WTC11 (cell line): ENCODE data around the gene SHISA9. TPM values are rescaled to one million over a fixed set of nuclear protein-coding genes. Genes with fewer than 3 reads are reported as not detected.

Source experiments
- ATAC-seq: fragments of 200-7000 bp; cut with Tn5 transposase; 2 replicates; pipeline ENCODE4 v1.10.0; 2021; ENCODE audit warnings: mild to moderate bottlenecking, moderate library complexity
- CTCF ChIA-PET: fragments of 300-600 bp; sonication (Branson Sonifier 250); formaldehyde crosslinking; loops from one replicate; lab custom pipeline; 2021; ENCODE audit warnings: antibody characterized with exemption; lab: Charles Lee
- POLR2A ChIA-PET: fragments of 350-600 bp; sonication (Branson Sonifier 250); formaldehyde crosslinking; loops from one replicate; lab custom pipeline; 2021; ENCODE audit warnings: antibody characterized with exemption; lab: Charles Lee
- DNase-seq: peaks from one replicate; pipeline ENCODE4 v3.0.0; 2021; ENCODE audit warnings: low spot score
- H3K27ac Mint-ChIP-seq: 2 replicates; pipeline ENCODE4 v1.8.0; 2021; ENCODE audit warnings: mixed read lengths
- H3K27me3 Mint-ChIP-seq: 2 replicates; pipeline ENCODE4 v1.8.0; 2021; ENCODE audit warnings: low read depth, mild to moderate bottlenecking, moderate library complexity, mixed read lengths
- H3K36me3 Mint-ChIP-seq: 2 replicates; pipeline ENCODE4 v1.8.0; 2021; ENCODE audit warnings: mixed read lengths
- H3K4me1 Mint-ChIP-seq: 2 replicates; pipeline ENCODE4 v1.8.0; 2022; ENCODE audit warnings: mixed read lengths
- H3K4me3 Mint-ChIP-seq: 2 replicates; pipeline ENCODE4 v1.8.0; 2021; ENCODE audit warnings: mild to moderate bottlenecking, moderate library complexity, mixed read lengths
- H3K9me3 Mint-ChIP-seq: 2 replicates; pipeline ENCODE4 v1.8.0; 2021; ENCODE audit warnings: mixed read lengths
- ETV6 ChIP-seq: sonication (generic); formaldehyde crosslinking; IDR thresholded peaks from 2 replicates; pipeline ENCODE4 v1.8.1; 2022; ENCODE audit warnings: mild to moderate bottlenecking, missing genetic modification reagents
- FOXP1 ChIP-seq: sonication (generic); formaldehyde crosslinking; IDR thresholded peaks from 2 replicates; pipeline ENCODE4 v1.8.0; 2022; ENCODE audit warnings: missing genetic modification reagents, mild to moderate bottlenecking, moderate library complexity, borderline replicate concordance
- GABPB1 ChIP-seq: sonication (generic); formaldehyde crosslinking; IDR thresholded peaks from 2 replicates; pipeline ENCODE4 v1.8.1; 2023; ENCODE audit warnings: mild to moderate bottlenecking, missing genetic modification reagents
- JAZF1 ChIP-seq: fragments of 250-450 bp; sonication (Bioruptor Pico); IDR thresholded peaks from 2 replicates; pipeline ENCODE4 v1.9.0; 2021; ENCODE audit warnings: moderate library complexity, mild to moderate bottlenecking, inconsistent platforms
- NFYB ChIP-seq: sonication (generic); formaldehyde crosslinking; conservative IDR thresholded peaks from 2 replicates; pipeline ENCODE4 v1.8.0; 2022; ENCODE audit warnings: low read depth, missing genetic modification reagents
- PRRX2 ChIP-seq: fragments of 250-450 bp; sonication (Bioruptor Pico); IDR thresholded peaks from 2 replicates; pipeline ENCODE4 v1.8.0; 2021; ENCODE audit warnings: mild to moderate bottlenecking
- RORB ChIP-seq: fragments of 250-450 bp; sonication (Bioruptor Pico); IDR thresholded peaks from 2 replicates; pipeline ENCODE4 v1.9.0; 2021; ENCODE audit warnings: mild to moderate bottlenecking
- SOX15 ChIP-seq: fragments of 250-450 bp; sonication (Bioruptor Pico); IDR thresholded peaks from 2 replicates; pipeline ENCODE4 v1.9.0; 2021; ENCODE audit warnings: mild to moderate bottlenecking
- SP1 ChIP-seq: sonication (generic); formaldehyde crosslinking; conservative IDR thresholded peaks from 2 replicates; pipeline ENCODE4 v1.8.1; 2022; ENCODE audit warnings: missing genetic modification reagents
- TEAD1 ChIP-seq: sonication (generic); formaldehyde crosslinking; IDR thresholded peaks from 2 replicates; pipeline ENCODE4 v1.8.0; 2022; ENCODE audit warnings: mild to moderate bottlenecking, missing genetic modification reagents
- TP53 ChIP-seq: sonication (generic); formaldehyde crosslinking; IDR thresholded peaks from 2 replicates; pipeline ENCODE4 v1.8.1; 2023; ENCODE audit warnings: mild to moderate bottlenecking, missing genetic modification reagents
- ZBTB21 ChIP-seq: sonication (generic); formaldehyde crosslinking; IDR thresholded peaks from 2 replicates; pipeline ENCODE4 v1.8.1; 2023; ENCODE audit warnings: mild to moderate bottlenecking, missing genetic modification reagents, borderline replicate concordance
- ZNF416 ChIP-seq: fragments of 250-450 bp; sonication (Bioruptor Pico); IDR thresholded peaks from 2 replicates; pipeline ENCODE4 v1.9.0; 2021; ENCODE audit warnings: mild to moderate bottlenecking, inconsistent platforms
- total RNA-seq: library from RNA; stranded (reverse); gene quantifications from 3 replicates; pipeline ENCODE4 v1.2.3, GENCODE V29; 2021
- TF ChIP-seq, protein P1 (sequence below): sonication (generic); formaldehyde crosslinking; IDR thresholded peaks from 2 replicates; pipeline ENCODE4 v1.8.0; 2022; ENCODE audit warnings: mild to moderate bottlenecking, missing genetic modification reagents
- TF ChIP-seq, protein P2 (sequence below): sonication (generic); formaldehyde crosslinking; IDR thresholded peaks from 2 replicates; pipeline ENCODE4 v1.8.1; 2022; ENCODE audit warnings: mild to moderate bottlenecking, moderate library complexity, missing genetic modification reagents
- TF ChIP-seq, protein P3 (sequence below): sonication (generic); formaldehyde crosslinking; IDR thresholded peaks from 2 replicates; pipeline ENCODE4 v1.8.1; 2022; ENCODE audit warnings: low read depth, missing genetic modification reagents, borderline replicate concordance
- TF ChIP-seq, protein P4 (sequence below): fragments of 250-450 bp; sonication (Bioruptor Pico); IDR thresholded peaks from 2 replicates; pipeline ENCODE4 v1.8.0; 2021; ENCODE audit warnings: mild to moderate bottlenecking
- TF ChIP-seq, protein P5 (sequence below): fragments of 250-450 bp; sonication (Bioruptor Pico); IDR thresholded peaks from 2 replicates; pipeline ENCODE4 v1.9.0; 2021; ENCODE audit warnings: mild to moderate bottlenecking, borderline replicate concordance
- TF ChIP-seq, protein P6 (sequence below): sonication (generic); formaldehyde crosslinking; IDR thresholded peaks from 2 replicates; pipeline ENCODE4 v1.8.0; 2022; ENCODE audit warnings: mild to moderate bottlenecking, missing genetic modification reagents

Gene SHISA9
- total RNA-seq, 1 experiment from 2014 or later, result 37.5 TPM

DNA sequence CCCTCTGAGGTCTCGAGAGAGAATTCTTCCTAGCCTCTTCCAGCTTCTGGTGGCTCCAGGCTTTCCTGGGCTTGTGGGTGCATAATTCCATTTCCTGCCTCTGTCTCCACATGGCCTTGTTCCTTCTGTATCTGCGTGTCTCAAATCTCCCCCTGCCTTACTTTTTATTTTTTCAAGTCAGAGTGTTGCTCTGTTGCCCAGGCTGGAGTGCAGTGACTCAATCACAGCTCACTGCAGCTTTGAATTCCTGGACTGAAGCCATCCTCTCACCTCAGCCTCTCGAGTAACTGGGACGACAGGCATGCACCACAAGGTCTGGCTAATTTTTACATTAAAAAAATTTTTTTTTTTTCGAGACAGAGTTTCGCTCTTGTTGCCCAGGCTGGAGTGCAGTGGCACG is 120.6 kb downstream of the SHISA9 start (continued):
- TF ChIP-seq ETV6 (CRISPR knock-in tag), result no peak

DNA sequence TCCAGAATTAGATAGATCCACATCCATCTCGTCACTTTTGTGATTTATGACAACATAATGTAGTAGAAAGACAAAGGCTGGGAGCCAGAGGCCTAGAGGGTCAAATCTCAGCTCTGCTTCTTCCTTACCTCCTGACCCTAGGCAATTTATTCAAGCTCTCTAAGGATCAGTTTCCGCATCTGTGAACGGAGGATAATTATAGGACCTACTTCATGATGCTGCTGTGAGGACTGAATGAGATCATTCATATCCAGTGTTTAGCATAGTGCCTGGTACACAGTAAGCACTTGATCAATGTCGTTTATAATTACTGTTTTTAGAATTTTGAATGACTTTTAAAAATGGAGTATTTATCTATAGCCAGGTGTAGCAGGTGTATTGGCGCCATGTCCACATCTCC is 128.4 kb downstream of the SHISA9 start:
- DNase-seq (no peak), ATAC-seq (no peak)
- Mint-ChIP-seq H3K27me3 (no peaks in the 10 kb centered on the region), H3K4me1 (no peaks in the 10 kb centered on the region), H3K9me3 (peaks cover 8% of the 10 kb centered on the region; the same call in 1 of the 2 replicates), H3K4me3 (no peak overlapping the region), H3K36me3 (no peaks in the 10 kb centered on the region), H3K27ac (no peak overlapping the region)
- ChIA-PET POLR2A (no interaction called here), CTCF (no interaction called here)
- TF ChIP-seq, protein P1, sequence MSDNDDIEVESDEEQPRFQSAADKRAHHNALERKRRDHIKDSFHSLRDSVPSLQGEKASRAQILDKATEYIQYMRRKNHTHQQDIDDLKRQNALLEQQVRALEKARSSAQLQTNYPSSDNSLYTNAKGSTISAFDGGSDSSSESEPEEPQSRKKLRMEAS (CRISPR knock-in tag), result no peak
- TF ChIP-seq JAZF1 (CRISPR knock-in tag) (no peak), RORB (CRISPR knock-in tag) (no peak), PRRX2 (no peak), TP53 (CRISPR knock-in tag) (no peak), ETV6 (CRISPR knock-in tag) (no peak), ZNF416 (CRISPR knock-in tag) (no peak), FOXP1 (no peak), GABPB1 (CRISPR knock-in tag) (no peak)
- TF ChIP-seq, protein P2, sequence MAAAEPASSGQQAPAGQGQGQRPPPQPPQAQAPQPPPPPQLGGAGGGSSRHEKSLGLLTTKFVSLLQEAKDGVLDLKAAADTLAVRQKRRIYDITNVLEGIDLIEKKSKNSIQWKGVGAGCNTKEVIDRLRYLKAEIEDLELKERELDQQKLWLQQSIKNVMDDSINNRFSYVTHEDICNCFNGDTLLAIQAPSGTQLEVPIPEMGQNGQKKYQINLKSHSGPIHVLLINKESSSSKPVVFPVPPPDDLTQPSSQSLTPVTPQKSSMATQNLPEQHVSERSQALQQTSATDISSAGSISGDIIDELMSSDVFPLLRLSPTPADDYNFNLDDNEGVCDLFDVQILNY (CRISPR knock-in tag), result no peak
- TF ChIP-seq, protein P3, sequence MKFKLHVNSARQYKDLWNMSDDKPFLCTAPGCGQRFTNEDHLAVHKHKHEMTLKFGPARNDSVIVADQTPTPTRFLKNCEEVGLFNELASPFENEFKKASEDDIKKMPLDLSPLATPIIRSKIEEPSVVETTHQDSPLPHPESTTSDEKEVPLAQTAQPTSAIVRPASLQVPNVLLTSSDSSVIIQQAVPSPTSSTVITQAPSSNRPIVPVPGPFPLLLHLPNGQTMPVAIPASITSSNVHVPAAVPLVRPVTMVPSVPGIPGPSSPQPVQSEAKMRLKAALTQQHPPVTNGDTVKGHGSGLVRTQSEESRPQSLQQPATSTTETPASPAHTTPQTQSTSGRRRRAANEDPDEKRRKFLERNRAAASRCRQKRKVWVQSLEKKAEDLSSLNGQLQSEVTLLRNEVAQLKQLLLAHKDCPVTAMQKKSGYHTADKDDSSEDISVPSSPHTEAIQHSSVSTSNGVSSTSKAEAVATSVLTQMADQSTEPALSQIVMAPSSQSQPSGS (CRISPR knock-in tag), result no peak

DNA sequence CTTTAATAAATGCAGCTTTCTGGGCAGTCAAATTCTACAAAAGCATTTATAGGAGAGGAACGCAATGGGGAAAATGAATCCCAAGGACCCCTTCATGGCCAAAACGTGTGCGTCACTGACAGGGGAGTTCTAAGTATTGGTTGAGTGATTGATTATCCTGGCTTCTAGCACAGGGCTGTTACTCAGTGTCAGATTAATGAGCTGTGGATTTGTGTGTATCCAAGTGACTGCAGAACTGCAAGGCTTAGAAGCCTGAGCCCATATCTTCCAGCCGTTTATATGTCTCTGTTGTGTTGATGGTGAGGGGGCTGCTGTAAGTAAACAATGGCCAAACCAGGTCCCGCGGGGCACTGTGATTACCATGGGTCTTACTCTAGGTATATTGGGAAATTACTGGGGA is 129.4 kb downstream of the SHISA9 start:
- Mint-ChIP-seq H3K4me3 (no peak overlapping the region), H3K9me3 (peaks cover 8% of the 10 kb centered on the region; the same call in 1 of the 2 replicates), H3K4me1 (no peaks in the 10 kb centered on the region), H3K36me3 (no peaks in the 10 kb centered on the region), H3K27ac (no peak overlapping the region), H3K27me3 (no peaks in the 10 kb centered on the region)
- POLR2A ChIA-PET, result no interaction called here
- DNase-seq, result no peak
- TF ChIP-seq, protein P4, sequence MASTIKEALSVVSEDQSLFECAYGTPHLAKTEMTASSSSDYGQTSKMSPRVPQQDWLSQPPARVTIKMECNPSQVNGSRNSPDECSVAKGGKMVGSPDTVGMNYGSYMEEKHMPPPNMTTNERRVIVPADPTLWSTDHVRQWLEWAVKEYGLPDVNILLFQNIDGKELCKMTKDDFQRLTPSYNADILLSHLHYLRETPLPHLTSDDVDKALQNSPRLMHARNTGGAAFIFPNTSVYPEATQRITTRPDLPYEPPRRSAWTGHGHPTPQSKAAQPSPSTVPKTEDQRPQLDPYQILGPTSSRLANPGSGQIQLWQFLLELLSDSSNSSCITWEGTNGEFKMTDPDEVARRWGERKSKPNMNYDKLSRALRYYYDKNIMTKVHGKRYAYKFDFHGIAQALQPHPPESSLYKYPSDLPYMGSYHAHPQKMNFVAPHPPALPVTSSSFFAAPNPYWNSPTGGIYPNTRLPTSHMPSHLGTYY, result no peak
- TF ChIP-seq ZBTB21 (CRISPR knock-in tag) (no peak), ETV6 (CRISPR knock-in tag) (no peak), TEAD1 (CRISPR knock-in tag) (no peak), NFYB (CRISPR knock-in tag) (no peak), SOX15 (CRISPR knock-in tag) (no peak), SP1 (no peak)
- TF ChIP-seq, protein P5, sequence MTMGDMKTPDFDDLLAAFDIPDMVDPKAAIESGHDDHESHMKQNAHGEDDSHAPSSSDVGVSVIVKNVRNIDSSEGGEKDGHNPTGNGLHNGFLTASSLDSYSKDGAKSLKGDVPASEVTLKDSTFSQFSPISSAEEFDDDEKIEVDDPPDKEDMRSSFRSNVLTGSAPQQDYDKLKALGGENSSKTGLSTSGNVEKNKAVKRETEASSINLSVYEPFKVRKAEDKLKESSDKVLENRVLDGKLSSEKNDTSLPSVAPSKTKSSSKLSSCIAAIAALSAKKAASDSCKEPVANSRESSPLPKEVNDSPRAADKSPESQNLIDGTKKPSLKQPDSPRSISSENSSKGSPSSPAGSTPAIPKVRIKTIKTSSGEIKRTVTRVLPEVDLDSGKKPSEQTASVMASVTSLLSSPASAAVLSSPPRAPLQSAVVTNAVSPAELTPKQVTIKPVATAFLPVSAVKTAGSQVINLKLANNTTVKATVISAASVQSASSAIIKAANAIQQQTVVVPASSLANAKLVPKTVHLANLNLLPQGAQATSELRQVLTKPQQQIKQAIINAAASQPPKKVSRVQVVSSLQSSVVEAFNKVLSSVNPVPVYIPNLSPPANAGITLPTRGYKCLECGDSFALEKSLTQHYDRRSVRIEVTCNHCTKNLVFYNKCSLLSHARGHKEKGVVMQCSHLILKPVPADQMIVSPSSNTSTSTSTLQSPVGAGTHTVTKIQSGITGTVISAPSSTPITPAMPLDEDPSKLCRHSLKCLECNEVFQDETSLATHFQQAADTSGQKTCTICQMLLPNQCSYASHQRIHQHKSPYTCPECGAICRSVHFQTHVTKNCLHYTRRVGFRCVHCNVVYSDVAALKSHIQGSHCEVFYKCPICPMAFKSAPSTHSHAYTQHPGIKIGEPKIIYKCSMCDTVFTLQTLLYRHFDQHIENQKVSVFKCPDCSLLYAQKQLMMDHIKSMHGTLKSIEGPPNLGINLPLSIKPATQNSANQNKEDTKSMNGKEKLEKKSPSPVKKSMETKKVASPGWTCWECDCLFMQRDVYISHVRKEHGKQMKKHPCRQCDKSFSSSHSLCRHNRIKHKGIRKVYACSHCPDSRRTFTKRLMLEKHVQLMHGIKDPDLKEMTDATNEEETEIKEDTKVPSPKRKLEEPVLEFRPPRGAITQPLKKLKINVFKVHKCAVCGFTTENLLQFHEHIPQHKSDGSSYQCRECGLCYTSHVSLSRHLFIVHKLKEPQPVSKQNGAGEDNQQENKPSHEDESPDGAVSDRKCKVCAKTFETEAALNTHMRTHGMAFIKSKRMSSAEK (CRISPR knock-in tag), result no peak
- TF ChIP-seq, protein P6, sequence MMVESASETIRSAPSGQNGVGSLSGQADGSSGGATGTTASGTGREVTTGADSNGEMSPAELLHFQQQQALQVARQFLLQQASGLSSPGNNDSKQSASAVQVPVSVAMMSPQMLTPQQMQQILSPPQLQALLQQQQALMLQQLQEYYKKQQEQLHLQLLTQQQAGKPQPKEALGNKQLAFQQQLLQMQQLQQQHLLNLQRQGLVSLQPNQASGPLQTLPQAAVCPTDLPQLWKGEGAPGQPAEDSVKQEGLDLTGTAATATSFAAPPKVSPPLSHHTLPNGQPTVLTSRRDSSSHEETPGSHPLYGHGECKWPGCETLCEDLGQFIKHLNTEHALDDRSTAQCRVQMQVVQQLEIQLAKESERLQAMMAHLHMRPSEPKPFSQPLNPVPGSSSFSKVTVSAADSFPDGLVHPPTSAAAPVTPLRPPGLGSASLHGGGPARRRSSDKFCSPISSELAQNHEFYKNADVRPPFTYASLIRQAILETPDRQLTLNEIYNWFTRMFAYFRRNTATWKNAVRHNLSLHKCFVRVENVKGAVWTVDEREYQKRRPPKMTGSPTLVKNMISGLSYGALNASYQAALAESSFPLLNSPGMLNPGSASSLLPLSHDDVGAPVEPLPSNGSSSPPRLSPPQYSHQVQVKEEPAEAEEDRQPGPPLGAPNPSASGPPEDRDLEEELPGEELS, result no peak
- TF ChIP-seq, all 79 proteins: peak for 0
- CTCF ChIA-PET, result no interaction called here
- ATAC-seq, result no peak
